ENCODE results near the gene PFKP.

Gene PFKP

DNA sequence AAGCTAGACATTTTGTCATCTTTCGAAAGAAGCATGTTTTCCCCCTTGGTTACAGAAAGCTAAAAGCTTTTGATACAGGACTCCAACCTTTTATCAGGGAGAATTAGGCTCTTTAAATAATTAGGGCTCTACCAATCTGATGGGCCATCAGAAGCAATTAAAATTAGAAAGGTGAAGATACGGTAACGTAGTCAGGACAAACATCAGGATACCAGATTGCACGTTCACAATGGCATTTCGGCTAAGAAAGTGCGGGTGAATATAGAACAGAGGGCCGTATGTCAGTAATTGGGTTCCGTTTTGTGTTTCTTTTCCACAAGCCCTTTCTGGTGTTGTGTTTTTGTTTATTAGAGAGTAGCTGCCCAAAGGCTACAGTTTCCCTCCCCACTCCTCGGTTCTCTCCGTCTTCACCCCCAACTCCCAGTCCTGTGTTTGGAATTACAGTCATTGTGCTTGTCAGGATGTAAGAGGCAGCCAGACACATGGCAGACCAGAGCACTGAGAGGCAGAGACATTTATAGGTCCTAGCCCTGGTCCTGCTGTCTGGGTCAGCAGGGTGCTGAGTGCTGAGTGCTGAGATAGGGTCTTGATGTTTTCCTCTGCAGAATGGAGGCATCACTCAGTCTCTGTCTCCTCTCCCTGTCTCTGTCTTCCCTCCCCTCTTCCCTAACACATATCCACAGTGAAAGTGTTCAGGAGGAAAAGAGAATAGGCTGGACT, 5.5 kb downstream of the PFKP start:
- ChIA-PET CTCF (no interaction called here), POLR2A (no interaction called here)
- TF ChIP-seq, protein P1, sequence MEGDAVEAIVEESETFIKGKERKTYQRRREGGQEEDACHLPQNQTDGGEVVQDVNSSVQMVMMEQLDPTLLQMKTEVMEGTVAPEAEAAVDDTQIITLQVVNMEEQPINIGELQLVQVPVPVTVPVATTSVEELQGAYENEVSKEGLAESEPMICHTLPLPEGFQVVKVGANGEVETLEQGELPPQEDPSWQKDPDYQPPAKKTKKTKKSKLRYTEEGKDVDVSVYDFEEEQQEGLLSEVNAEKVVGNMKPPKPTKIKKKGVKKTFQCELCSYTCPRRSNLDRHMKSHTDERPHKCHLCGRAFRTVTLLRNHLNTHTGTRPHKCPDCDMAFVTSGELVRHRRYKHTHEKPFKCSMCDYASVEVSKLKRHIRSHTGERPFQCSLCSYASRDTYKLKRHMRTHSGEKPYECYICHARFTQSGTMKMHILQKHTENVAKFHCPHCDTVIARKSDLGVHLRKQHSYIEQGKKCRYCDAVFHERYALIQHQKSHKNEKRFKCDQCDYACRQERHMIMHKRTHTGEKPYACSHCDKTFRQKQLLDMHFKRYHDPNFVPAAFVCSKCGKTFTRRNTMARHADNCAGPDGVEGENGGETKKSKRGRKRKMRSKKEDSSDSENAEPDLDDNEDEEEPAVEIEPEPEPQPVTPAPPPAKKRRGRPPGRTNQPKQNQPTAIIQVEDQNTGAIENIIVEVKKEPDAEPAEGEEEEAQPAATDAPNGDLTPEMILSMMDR (IDR thresholded peaks at IDR 0.05; ENCODE audit: control extremely low read depth, extremely low read depth, low read depth, missing control alignments), result no peak
- no peak for DNase-seq (ENCODE audit: extremely low spot score)

DNA sequence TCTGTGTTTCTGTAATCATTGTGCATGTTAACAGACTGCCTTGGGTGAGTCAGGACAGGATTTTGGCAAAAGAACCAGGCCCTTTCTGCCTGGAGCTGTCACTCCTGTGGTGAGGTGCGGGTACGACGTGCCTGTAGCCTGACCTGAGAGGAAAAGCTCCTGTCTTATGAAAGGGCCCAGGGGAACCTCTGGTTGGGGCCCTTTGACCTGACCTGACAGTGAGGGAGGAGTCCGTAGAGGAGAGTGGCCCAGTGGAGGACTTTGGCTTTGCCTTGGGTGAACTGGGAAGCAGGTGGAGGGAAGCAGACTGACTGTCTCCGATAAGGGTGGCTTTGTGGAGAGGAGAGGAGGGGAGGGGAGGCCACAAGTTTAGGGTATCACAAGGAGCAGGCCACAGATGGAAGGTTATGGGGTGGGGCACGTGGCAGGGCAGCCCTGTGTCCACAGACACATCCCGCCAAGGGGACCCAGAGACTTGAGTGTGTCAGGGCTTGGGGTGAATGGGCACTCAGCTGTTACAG, 6.9 kb downstream of the PFKP start:
- ChIA-PET POLR2A (no interaction called here), CTCF (interaction anchor here (0.8 kb wide), 1 partner anchor 146 kb away, joined by 3 read pairs; no protein-coding TSS in a partner anchor)
- DNase-seq (ENCODE audit: extremely low spot score), result no peak

DNA sequence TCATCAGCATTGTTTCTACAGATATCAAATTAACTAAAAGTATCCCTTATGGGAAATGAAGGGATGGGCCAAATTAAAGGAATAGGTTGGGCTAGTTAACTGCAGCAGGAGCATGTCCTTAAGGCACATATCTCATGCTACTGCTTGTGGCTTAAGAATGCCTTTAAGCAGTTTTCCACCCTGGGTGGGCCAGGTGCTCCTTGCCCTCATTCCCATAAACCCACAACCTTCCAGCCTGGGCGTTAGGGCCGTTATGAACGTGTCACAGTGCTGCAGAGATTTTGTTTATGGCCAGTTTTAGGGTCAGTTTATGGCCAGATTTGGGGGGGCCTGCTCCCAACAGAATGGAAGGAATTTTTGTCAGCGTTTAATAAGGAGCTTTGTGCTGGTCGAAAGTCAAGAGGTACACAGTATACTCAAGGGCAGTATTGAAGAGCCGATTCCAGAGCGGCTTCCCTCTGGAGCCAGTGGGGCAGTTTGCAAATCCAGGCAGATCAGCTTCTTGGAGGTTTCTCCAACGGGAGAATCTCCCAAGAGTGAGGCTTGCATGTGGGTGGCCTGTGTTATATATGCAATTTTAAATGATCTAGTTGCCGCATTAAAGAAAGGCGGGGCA, 7.7 kb downstream of the PFKP start:
- TF ChIP-seq, protein P1 (IDR thresholded peaks at IDR 0.05; ENCODE audit: control extremely low read depth, extremely low read depth, low read depth, missing control alignments), result no peak
- ChIA-PET CTCF (no interaction called here), POLR2A (no interaction called here)
- DNase-seq (ENCODE audit: extremely low spot score), result no peak

More for the DNA sequence above, 6.9 kb downstream of the PFKP start:
- TF ChIP-seq, protein P1 (IDR thresholded peaks at IDR 0.05; ENCODE audit: control extremely low read depth, extremely low read depth, low read depth, missing control alignments), result no peak

DNA sequence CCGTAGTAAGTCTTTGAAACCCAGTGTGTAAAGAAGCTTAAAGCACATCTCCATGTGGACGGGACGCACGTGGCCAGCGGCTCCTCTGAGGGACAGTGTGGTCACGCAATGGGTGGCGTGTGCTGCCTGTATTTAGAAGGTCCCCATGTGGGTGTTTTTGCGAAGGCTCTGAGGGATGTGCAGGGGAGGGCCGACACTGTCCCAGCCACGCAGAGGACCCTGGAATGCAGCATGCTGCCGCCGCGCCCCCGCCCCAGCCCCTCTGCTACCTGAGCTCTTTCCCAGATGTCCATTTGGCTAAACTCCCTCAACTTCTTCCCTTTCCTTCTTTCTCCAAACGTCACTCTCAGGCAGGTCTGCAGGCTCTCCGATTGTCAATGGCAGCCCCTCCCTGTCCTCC, 8.8 kb downstream of the PFKP start:
- TF ChIP-seq, protein P1 (IDR thresholded peaks at IDR 0.05; ENCODE audit: control extremely low read depth, extremely low read depth, low read depth, missing control alignments), result no peak
- ChIA-PET CTCF (no interaction called here), POLR2A (no interaction called here)
- no peak for DNase-seq (ENCODE audit: extremely low spot score)

DNA sequence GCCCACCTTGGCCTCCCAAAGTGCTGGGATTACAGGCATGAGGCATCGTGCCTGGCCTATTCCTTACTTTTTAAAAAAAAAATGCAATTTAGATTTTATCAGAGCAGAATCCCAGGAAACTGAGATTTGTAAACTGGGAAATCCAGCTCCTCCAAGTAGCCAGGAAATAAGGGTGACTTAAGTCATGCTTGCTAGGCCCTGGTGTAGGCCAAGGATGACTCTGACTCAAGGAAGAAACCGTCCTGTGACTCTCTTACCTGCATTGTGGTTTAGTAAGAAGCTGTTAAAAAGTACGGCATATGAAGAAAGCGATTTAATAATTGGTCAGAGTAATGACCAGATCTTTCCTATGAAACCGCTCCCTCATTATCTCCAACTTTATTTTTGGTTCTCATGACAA, 10.2 kb downstream of the PFKP start:
- ChIA-PET CTCF (no interaction called here), POLR2A (interaction anchor here (0.8 kb wide), 1 partner anchor 149 kb away, joined by 4 read pairs; no protein-coding TSS in a partner anchor)
- TF ChIP-seq, protein P1 (IDR thresholded peaks at IDR 0.05; ENCODE audit: control extremely low read depth, extremely low read depth, low read depth, missing control alignments), result no peak

DNA sequence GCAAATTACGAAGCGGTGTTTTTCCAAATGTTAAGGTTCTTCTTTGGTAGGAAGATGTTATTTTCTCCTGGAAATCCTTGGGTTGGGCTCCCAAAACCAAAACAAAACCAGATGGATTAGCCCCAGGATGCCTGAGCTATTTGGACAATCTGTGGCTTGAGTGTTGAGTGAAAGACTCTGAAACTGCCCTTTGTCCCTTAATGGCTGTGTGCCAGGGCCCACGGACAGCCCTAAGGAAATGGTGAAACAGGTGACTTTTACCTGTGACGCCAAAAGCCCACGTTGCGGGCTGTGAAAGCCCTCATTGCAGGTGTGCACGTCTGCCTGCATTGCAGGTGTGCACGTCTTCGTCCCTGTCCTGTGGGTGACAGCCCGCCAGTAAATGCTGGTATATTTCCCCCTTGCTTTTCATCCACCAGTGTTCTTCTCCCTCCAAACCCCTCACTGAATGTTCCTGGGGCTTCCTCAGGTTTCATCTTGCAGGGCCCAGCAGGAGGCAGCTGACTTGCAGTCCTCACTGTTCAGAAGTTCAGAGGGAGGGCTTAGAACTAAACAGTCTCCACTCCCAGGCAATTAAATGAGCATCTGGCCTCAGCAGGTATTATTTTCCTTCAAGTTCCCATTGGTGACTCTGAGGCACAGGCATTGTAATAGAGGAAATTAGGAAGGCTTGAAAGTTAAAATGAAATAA, 10.7 kb downstream of the PFKP start:
- ChIA-PET CTCF (interaction anchor here (1.3 to 1.5 kb wide), 3 partner anchors 8 to 16 kb away, joined by 3 to 4 read pairs (median 3); no protein-coding TSS in a partner anchor), POLR2A (interaction anchor here (0.8 kb wide), 1 partner anchor 150 kb away, joined by 4 read pairs; no protein-coding TSS in a partner anchor)
- DNase-seq (ENCODE audit: extremely low spot score), result no peak
- TF ChIP-seq, protein P1 (IDR thresholded peaks at IDR 0.05; ENCODE audit: control extremely low read depth, extremely low read depth, low read depth, missing control alignments), result no peak

More for the DNA sequence above, 10.2 kb downstream of the PFKP start:
- DNase-seq (ENCODE audit: extremely low spot score), result no peak

Data from GM10248 (cell line).